ENCODE data around the gene HIF3A. TPM values are rescaled to one million over a fixed set of nuclear protein-coding genes. Genes with fewer than 3 reads are reported as not detected.
"Not testable (repeated sequence)": the region's sequence is repeated elsewhere in the genome, so short reads cannot be mapped to it uniquely, and the experiment has no call there.

The HIF3A gene
- total RNA-seq, 1 experiment from 2014 or later: 4.8 TPM

- no peak for DNase-seq
- Histone ChIP-seq H3K9me3 (replicated peaks) (no peaks in the 10 kb centered on the region), H3K4me3 (no peak overlapping the region), H3K36me3 (no peaks in the 10 kb centered on the region), H3K4me1 (peaks cover 23% of the 10 kb centered on the region), H3K27me3 (no peaks in the 10 kb centered on the region), H3K27ac (no peak overlapping the region)
Observed at GRCh38 chr19:46303322-46303690, 6.5 kb downstream of the HIF3A start.

GRCh38 chr19:46303691-46304397 is 7.0 kb downstream of the HIF3A start:
- Histone ChIP-seq H3K27me3 (no peaks in the 10 kb centered on the region), H3K36me3 (no peaks in the 10 kb centered on the region), H3K27ac (no peak overlapping the region), H3K4me3 (no peak overlapping the region), H3K9me3 (replicated peaks) (no peaks in the 10 kb centered on the region), H3K4me1 (peaks cover 17% of the 10 kb centered on the region)
- DNase-seq: peak; percentile 28 to 38

GRCh38 chr19:46306501-46306900 is 9.7 kb downstream of the HIF3A start:
- Histone ChIP-seq H3K9me3 (replicated peaks) (no peaks in the 10 kb centered on the region), H3K27me3 (no peaks in the 10 kb centered on the region), H3K4me1 (no peaks in the 10 kb centered on the region), H3K4me3 (no peak overlapping the region), H3K36me3 (no peaks in the 10 kb centered on the region), H3K27ac (no peak overlapping the region)
- DNase-seq: no peak

GRCh38 chr19:46308510-46308909 is 11.7 kb downstream of the HIF3A start:
- H3K9me3 ChIP-seq (replicated peaks): no peaks in the 10 kb centered on the region
- no peaks in the 10 kb centered on the region for H3K36me3 ChIP-seq
- no peak overlapping the region for H3K4me3 ChIP-seq
- H3K4me1 ChIP-seq: no peaks in the 10 kb centered on the region
- no peak overlapping the region for H3K27ac ChIP-seq
- H3K27me3 ChIP-seq: no peaks in the 10 kb centered on the region
- DNase-seq: no peak

GRCh38 chr19:46309056-46309455 is 12.2 kb downstream of the HIF3A start:
- no peaks in the 10 kb centered on the region for H3K27me3 ChIP-seq
- H3K4me3 ChIP-seq: no peak overlapping the region
- no peaks in the 10 kb centered on the region for H3K36me3 ChIP-seq
- no peaks in the 10 kb centered on the region for H3K4me1 ChIP-seq
- no peaks in the 10 kb centered on the region for H3K9me3 ChIP-seq (replicated peaks)
- H3K27ac ChIP-seq: no peak overlapping the region
- DNase-seq: no peak

GRCh38 chr19:46311444-46311843 is 14.6 kb downstream of the HIF3A start:
- no peak for DNase-seq
- no peaks in the 10 kb centered on the region for H3K9me3 ChIP-seq (replicated peaks)
- H3K36me3 ChIP-seq: no peaks in the 10 kb centered on the region
- H3K4me3 ChIP-seq: no peak overlapping the region
- no peaks in the 10 kb centered on the region for H3K27me3 ChIP-seq
- no peaks in the 10 kb centered on the region for H3K4me1 ChIP-seq
- H3K27ac ChIP-seq: no peak overlapping the region

- H3K4me3 ChIP-seq; H3K27ac ChIP-seq; H3K4me1 ChIP-seq; H3K36me3 ChIP-seq; H3K27me3 ChIP-seq; H3K9me3 ChIP-seq (replicated peaks); DNase-seq: not testable (repeated sequence)
Observed at GRCh38 chr19:46313540-46314469, 17.0 kb downstream of the HIF3A start.

GRCh38 chr19:46317339-46317738 is 20.5 kb downstream of the HIF3A start:
- H3K9me3 ChIP-seq (replicated peaks): no peaks in the 10 kb centered on the region
- H3K4me3 ChIP-seq: no peak overlapping the region
- H3K27ac ChIP-seq: no peak overlapping the region
- H3K36me3 ChIP-seq: no peaks in the 10 kb centered on the region
- no peak for DNase-seq
- no peaks in the 10 kb centered on the region for H3K4me1 ChIP-seq
- H3K27me3 ChIP-seq: no peaks in the 10 kb centered on the region

GRCh38 chr19:46319613-46320012 is 22.8 kb downstream of the HIF3A start:
- no peaks in the 10 kb centered on the region for H3K4me1 ChIP-seq
- no peaks in the 10 kb centered on the region for H3K9me3 ChIP-seq (replicated peaks)
- H3K27me3 ChIP-seq: no peaks in the 10 kb centered on the region
- H3K4me3 ChIP-seq: no peak overlapping the region
- no peaks in the 10 kb centered on the region for H3K36me3 ChIP-seq
- no peak overlapping the region for H3K27ac ChIP-seq
- no peak for DNase-seq

- no peak for DNase-seq
- H3K27ac ChIP-seq: no peak overlapping the region
- no peak overlapping the region for H3K4me3 ChIP-seq
- H3K9me3 ChIP-seq (replicated peaks): no peaks in the 10 kb centered on the region
- no peaks in the 10 kb centered on the region for H3K4me1 ChIP-seq
- no peaks in the 10 kb centered on the region for H3K36me3 ChIP-seq
- H3K27me3 ChIP-seq: no peaks in the 10 kb centered on the region
Observed at GRCh38 chr19:46320559-46320958, 23.7 kb downstream of the HIF3A start.

GRCh38 chr19:46321653-46322052 is 24.8 kb downstream of the HIF3A start:
- Histone ChIP-seq H3K4me1 (no peaks in the 10 kb centered on the region), H3K36me3 (no peaks in the 10 kb centered on the region), H3K27ac (no peak overlapping the region), H3K4me3 (no peak overlapping the region), H3K9me3 (replicated peaks) (peaks cover 5% of the 10 kb centered on the region; the same call in 1 of the 2 replicates), H3K27me3 (no peaks in the 10 kb centered on the region)
- DNase-seq: no peak

- not testable (repeated sequence) for DNase-seq, H3K27me3 ChIP-seq, H3K36me3 ChIP-seq
Observed at GRCh38 chr19:46323227-46323626, 26.4 kb downstream of the HIF3A start.

GRCh38 chr19:46324277-46324676 is 27.4 kb downstream of the HIF3A start:
- Histone ChIP-seq H3K27me3 (no peaks in the 10 kb centered on the region), H3K27ac (no peak overlapping the region), H3K4me3 (no peak overlapping the region), H3K36me3 (no peaks in the 10 kb centered on the region), H3K4me1 (no peaks in the 10 kb centered on the region), H3K9me3 (replicated peaks) (peaks cover 9% of the 10 kb centered on the region; the same call in 1 of the 2 replicates)
- no peak for DNase-seq

More at GRCh38 chr19:46323227-46323626, 26.4 kb downstream of the HIF3A start:
- H3K27ac ChIP-seq; H3K9me3 ChIP-seq (replicated peaks); H3K4me1 ChIP-seq; H3K4me3 ChIP-seq: not testable (repeated sequence)

GRCh38 chr19:46326608-46327007 is 29.8 kb downstream of the HIF3A start:
- peaks cover 9% of the 10 kb centered on the region; the same call in 1 of the 2 replicates for H3K9me3 ChIP-seq (replicated peaks)
- no peaks in the 10 kb centered on the region for H3K4me1 ChIP-seq
- H3K36me3 ChIP-seq: no peaks in the 10 kb centered on the region
- H3K27ac ChIP-seq: no peak overlapping the region
- no peaks in the 10 kb centered on the region for H3K27me3 ChIP-seq
- DNase-seq: no peak
- H3K4me3 ChIP-seq: no peak overlapping the region

- H3K9me3 ChIP-seq (replicated peaks): peaks cover 9% of the 10 kb centered on the region; the same call in 1 of the 2 replicates
- DNase-seq: no peak
- no peaks in the 10 kb centered on the region for H3K27me3 ChIP-seq
- H3K4me3 ChIP-seq: no peak overlapping the region
- H3K4me1 ChIP-seq: no peaks in the 10 kb centered on the region
- H3K27ac ChIP-seq: no peak overlapping the region
- no peaks in the 10 kb centered on the region for H3K36me3 ChIP-seq
Observed at GRCh38 chr19:46328079-46328478, 31.2 kb downstream of the HIF3A start.

All from SJCRH30 (cell line).